Stimulated activated CD4-positive, alpha-beta T cell treated with anti-CD3 and anti-CD28 coated beads, TNF-alpha, amount 100 ng/mL, for 4 hours (primary cell): ENCODE data around the gene SGSH.
"Not testable (repeated sequence)": the region's sequence is repeated elsewhere in the genome, so short reads cannot be mapped to it uniquely, and the experiment has no call there.

ENCODE experiments used
- DNase-seq, 3 experiments: peaks; one replicate each; pipeline ENCODE4 v3.0.0-alpha.2; 2020; ENCODE audit warnings: low read depth in 3 of 3

SGSH gene

DNA sequence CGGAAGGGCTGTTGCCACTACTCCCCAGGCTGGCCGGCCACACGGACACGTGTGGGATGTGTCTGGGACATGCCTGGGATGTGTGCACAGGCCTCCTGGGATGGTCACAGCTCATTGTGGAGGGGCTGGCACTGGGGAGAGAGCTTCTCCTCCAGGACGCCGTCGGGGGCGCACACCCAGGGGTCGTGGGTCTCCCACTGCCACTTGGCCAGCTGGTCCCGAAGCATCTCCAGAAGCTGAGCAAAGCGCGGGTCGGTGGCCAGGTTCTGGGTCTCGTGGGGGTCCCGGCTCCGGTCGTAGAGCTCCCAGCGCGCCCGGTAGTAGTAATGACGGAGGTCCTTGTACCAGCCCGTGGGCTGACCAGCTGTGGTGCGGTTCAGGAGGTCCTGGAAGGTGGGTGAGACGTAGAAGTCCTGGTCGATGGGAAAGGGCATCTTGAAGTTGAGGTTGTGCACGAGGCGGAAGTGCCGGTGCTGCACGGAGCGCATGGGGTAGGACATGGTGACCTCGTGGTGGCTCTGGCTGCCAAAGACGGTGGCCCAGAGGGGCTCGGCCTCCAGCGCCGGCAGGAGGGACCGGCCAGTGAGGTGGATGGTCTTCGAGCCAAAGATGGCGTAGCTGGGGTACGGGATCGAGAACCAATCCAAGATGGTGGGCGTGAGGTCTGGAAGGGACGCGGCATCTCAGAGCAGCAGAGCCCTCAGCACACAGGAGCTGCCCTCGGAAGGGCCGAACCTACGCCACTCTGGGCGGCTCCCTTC, 9.6 kb downstream of the SGSH start:
- no peak for DNase-seq

DNA sequence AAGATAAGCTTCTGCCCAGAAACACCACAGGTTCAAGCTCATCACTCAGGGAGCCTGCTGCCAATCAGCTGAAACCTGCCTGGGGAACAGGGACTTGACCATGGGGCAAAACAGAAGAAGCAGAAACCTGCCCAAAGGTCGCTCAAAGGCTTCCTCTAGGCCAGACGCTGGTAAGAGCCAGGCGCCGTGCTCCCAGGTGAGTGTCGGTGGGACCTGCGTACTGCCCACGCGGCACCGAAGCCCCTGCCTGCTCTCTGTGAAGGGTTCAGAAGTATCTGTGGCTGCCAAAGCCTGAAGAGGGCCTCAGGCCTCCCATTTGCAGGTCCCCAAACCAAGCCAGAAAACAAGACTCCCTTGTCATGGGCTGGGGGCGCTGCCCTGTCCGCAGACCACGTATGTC, 10.4 kb downstream of the SGSH start:
- no peak for DNase-seq

DNA sequence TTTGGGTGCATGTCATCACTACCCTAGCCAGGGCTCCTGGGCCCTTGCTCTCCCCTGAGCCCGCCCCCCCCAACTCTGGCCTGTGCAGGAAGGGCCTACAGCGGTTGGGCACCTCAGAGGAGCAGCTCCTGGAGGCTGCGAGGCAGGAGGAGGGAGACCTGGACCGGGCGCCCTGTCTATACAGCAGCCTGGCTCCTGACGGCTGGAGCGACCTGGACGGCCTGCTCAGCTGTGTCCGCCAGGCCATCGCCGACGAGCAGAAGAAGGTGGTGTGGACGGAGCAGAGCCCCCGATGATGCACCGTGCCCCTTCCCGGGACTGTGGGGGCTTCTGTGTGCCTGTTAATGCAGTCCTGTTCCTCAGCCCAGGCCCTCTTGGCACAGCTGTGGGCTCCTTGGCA, 12.1 kb downstream of the SGSH start:
- DNase-seq, result no peak

DNA sequence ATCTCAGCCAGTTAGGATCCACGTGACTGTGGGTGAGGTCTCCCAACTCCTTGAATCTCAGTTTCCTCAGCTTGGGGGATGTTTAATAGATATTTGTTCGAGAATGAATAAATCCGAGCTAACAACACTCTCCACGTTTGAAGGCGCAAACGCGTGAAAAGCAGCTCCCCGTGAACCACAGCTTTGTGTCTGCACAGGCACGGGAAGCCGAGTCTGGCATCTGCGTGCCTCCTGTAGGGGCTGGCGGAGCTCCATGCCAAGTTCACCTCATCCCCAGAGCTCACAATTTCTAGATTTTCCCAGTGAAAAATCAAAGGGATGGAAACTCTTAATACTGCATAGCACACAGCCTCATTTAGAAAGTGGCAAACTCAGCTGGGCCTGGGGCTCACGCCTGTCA, 14.3 kb downstream of the SGSH start:
- DNase-seq, result no peak

DNA sequence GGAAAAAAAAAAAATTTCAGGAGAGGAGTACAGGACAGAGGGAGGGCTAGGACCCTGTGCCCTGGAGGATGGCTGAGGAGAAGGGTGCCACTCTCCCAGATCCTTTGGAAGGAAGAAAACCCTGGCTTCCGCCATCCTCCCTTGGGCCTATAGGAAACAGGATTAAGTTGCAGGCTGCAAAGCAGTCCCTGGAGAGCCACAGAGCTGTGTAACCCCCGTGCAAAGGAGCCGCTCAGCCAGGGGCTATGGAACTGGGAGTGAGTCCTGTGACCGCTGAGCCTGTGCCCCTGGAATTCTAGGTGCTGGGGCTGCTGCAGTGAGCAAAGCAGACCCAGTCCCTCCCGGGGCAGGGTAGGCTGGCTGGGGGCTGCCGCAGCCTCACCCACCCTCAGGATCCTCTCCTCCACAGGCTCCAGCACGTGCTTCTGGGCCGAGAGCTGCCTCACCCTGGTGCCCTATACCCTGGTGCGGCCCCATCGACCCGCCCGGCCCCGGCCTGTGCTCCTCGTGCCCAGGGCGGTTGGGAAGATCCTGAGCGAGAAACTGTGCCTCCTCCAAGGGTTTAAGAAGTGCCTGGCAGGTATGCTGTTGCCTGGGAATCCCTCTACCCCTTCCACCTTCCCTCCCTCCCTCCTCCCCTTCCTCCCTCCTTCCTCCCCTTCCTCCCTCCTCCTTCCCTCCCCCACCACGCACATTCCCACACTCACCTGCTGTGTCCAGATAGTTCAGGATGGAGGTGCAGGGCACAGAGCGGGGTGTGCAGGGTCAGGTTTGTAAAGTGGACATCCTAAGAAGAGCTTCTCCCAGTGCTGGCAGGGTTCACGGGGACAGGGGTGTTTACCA, 15.3 kb downstream of the SGSH start:
- no peak for DNase-seq

DNA sequence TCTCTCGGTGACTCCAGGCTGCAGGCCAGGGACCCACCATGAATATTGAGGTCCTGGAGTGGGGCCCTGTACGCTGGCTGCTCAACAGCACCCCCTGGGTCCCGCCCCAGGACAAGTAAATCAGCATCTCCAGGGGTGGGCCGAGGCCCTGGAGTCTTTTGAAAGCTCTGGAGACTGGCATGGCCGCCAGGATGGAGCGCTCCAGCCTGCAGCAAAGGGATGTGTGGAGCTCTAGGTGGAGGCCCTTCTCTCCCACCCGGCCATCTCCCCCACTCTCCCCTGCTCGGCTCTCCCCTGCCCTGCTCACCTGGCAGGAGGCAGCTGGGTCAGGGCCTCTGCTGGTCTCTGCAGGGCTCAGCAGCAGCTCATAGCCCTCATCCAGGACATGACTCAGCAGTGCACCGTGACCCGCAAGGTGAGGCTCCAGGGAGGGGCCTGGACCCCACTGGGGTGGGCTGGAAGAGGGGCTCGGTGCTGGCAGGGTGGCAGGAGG, 16.6 kb downstream of the SGSH start:
- DNase-seq, result no peak

DNA sequence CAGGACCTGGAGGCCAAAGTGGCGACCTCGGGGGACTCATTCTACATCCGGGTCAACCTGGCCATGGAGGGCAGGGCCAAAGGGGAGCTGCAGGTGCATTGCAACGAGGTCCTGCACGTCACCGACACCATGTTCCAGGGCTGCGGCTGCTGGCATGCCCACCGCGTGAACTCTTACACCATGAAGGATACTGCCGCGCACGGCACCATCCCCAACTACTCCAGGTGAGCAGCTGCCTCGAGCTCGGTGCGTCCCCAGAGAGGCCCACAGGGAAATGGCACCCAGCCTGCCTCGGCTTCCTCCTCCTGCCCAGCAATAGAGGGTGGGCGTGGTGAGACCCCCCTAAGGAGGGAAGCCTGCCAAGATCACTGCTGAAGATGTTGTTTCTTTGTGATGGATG, 17.9 kb downstream of the SGSH start:
- no peak for DNase-seq

DNA sequence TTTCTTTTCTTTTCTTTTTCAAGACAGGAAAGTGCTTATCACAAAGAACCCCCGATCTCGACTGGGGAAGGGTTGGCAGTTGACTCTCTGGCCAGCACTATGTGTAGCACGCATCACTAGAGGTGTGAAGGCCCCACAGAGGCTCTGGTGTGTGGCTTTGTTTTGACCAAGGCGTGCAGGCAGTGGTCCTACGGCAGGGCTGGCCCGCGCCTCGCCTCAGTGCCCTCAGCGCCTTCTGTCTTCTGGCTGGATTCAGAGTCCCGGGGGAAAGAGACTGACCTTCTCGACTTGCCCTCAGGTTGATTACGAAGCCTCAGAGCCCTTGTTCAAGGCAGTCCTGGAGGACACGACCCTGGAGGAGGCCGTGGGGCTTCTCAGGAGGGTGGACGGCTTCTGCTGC, 18.7 kb downstream of the SGSH start:
- DNase-seq, result no peak

DNA sequence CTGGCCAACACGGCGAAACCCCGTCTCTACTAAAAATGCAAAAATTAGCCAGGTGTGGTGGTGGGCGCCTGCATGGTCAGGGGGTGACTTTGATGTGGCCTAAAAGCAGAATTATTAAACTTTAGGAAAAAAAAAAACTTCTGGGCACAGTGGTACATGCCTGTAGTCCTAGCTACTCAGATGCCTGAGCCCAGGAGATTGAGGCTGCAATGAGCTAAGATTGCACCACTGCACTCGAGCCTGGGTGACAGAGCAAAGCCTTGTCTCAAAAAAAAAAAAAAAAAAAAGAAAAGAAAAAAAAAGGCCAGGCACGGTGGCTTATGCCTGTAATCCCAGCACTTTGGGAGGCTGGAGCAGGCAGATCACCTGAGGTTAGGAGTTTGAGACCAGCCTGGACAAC, 20.8 kb downstream of the SGSH start:
- DNase-seq, result not testable (repeated sequence)

DNA sequence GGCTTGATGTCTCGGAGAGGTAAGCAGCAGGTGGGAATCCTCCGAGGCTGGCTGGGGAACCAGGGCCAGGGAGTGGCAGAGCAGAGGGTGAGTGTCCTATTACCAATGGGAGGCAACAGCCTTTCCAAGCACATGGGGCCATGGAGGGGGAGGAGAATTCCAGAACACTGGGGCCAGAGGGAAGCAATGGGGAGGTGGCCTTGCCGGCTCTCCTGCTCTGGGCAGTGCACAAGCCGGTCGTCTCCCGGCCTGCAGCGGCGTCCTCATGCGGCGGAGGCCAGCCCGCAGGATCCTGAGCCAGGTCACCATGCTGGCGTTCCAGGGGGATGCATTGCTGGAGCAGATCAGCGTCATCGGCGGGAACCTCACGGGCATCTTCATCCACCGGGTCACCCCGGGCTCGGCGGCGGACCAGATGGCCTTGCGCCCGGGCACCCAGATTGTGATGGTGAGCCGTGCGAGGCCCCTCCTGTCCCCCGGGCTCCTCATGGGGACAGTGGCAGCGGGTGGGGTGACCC, 21.9 kb downstream of the SGSH start:
- DNase-seq, result no peak

DNA sequence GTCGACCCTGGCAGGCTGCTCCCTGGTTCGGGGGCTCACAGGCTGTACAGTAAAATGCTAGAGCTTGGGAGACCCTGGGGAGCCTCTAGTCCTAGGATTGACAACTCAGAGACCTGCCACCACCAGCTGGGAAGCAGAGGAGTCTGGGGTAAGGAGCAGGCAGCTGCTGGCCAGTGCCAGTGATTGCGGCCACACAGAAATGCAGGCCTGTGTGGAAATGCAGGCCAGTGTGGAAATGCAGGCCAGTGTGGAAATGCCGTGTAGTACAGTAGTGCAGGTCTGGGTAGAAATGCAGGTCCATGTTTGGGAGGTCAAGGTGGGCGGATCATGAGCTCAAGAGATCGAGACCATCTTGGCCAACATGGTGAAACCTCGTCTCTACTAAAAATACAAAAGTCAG, 23.5 kb downstream of the SGSH start:
- DNase-seq, result no peak

DNA sequence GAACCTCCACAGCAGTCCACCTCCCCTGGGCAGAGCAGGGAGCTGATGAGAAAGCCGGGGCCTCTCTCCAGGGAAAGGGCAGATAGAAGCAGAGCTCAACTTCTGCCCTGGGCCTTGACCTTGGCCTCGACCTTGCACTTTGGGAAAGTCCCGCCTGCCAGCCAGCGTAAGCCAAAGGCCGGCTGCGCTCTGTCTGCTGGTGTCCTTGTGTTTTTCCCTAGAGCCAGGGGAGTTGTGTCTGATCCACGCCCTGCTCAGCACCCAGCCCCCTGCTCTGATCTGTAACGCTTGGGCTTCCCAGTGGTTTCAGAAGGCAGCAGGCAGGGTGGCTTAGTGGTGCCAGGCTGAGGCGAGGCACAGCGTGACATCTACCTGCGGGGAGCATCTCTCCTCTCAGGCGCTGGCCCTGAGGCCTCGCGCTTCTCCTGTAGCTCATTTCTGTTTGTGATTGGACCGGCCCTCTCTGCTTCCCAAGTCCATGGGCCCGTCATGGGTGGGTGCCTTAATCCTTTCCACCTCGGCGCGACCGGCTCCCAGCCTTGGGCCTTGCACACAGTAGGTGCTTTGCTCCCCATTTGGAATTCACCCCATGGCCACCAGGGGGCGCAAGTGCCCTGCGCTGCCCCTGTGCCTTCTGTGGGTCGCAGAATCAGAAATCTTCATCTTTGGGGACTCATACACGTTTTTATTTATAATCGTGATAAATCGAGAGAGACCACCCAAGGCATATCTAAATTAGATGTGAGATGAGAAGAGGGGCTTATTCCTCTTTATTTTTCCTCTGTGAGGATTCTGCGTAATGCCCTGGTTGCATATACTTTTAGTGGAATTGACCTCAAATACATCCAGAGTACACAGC, 24.2 kb downstream of the SGSH start:
- peak; percentile 18 to 35 (median 31) for DNase-seq

DNA sequence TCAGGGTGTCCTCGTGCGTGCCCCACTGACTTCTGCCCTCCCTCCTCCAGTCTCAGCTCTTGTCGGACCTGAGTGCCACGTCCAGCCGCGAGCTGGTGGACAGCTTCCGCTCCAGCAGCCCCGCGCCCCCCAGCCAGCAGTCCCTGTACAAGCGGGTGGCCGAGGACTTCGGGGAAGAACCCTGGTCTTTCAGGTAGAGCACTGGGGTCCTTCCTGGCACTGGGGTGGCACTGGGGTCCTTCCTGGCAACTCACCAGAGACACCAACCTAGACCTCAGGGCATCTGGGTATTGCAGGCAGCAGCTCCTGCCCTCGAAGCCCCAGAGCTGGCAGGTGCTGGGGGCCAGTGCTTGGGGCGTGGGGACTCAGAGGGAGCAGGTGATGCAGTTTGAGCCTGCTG, 25.0 kb downstream of the SGSH start:
- no peak for DNase-seq

DNA sequence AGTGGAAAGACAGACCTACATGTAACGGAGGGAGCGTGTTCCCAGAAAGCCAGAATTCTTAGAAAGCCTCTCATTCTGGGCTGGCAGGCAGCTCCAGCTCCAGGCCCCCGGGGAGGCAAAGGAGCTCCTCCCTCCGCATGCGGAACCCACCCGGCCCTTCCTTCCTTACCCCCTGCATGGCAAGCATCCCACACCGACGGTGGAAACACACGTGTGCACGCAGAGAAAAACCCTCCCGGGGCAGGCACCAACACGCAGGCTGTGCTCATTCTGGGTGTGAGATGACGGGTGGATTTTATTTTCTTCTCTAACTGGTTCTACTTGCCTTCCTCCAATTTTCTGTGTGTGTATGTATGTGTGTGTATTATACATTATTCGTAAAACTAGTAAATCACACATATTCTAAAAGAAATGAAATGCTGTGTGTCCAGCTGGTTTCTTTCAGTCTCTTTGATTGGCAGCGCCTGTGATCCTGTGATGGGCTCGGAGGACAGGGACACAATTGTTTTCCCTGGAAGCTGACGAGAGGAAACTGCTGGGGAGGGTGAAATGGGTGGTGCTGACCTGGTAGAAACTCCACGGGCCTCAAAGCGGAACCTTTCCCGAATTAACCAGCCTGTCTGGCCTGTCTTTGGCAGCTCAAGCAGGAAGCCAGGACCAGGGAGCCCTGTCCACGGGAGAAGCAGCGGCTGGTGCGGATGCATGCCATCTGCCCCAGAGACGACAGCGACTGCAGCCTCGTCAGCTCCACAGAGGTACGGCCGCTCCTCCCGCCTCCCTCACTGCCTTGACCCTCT, 28.1 kb downstream of the SGSH start:
- no peak for DNase-seq

DNA sequence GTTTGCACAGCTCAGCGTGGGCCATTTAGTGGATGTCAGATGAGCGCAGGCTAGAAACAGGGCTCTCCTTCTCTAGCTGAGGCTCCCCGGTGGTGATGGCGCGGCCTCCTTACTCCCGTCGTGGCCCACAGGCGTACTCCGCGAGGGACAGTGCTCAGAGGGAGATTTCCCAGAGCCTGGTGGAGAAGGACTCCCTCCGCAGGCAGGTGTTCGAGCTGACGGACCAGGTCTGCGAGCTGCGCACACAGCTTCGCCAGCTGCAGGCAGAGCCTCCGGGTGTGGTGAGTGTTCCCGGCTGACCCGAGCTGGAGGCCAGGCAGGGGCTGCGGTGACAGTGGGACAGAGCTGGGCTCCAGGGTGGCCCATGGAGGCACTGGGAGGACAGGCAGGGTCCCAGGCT, 28.9 kb downstream of the SGSH start:
- DNase-seq, result no peak

DNA sequence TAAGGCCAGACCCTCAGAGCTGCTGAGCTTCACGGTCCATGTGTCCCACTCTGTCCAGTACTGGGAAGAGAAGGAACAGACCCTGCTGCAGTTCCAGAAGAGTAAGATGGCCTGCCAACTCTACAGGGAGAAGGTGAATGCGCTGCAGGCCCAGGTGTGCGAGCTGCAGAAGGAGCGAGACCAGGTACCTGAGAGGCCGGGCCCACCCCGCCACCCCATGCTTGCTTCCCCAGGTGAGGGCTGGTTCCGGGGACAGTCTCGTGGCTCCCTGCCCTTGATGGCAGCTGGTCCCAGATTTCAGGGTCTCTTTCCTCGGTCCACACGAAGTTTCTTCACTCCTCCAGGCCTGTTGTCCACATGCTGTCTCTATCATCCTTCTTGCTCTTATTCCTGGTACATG, 29.4 kb downstream of the SGSH start:
- DNase-seq, result no peak

DNA sequence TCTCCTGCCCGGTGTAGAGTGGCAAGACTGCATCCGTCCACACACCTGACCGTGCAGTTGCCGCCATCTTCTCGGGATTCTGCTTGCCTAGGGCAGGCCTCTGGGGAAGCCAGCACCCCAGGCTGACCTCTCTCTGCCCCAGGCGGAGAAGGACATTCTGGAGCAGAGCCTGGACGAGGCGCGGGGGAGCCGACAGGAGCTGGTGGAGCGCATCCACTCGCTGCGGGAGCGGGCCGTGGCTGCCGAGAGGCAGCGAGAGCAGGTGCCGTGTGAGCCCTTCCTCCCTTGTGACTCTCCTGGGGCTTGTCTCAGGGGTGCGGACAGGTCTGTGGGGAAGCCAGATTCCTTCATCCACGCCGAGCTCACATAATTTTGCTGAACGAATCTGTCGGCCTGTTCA, 30.5 kb downstream of the SGSH start:
- no peak for DNase-seq

DNA sequence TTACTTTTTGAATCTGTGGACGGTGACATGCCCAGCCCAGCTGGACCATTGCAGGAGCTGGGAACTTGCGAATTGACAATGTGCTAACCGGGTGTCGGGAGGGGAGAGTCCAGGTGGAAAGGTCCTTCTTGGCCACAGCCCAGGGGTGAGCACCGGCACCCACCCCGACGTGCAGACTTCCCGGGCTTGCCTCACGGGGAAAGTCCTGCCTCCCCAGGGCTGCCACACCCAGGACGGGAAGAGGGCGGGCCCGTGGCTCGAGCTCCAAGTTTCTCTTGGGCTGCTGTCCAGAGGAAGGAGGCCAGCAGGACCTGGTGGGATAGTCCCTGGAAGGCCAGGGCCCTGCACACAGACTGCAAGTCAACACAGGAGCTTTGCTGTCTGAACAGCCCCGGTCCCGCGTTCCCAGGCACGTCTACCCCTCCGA, 32.6 kb downstream of the SGSH start:
- DNase-seq, result no peak

DNA sequence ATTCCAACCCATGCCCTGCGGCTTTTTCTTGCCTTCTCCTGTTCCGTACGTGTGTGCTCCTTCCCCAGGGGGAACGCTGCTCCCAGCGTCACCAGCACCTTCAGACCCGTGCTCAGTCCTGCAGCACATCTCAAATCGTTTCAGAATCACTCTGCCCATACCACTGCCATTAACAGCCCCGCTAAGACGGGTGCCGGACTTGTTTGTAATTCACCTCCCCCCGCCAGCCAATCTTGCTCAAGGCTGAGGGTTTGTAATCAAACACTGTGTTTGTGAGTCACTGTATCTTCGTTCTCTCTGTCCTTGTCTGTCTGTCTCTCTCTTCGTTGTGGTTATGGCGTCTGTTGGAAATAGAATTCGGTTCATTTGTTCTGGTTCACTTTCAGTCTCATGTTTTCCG, 33.0 kb downstream of the SGSH start:
- DNase-seq, result no peak

DNA sequence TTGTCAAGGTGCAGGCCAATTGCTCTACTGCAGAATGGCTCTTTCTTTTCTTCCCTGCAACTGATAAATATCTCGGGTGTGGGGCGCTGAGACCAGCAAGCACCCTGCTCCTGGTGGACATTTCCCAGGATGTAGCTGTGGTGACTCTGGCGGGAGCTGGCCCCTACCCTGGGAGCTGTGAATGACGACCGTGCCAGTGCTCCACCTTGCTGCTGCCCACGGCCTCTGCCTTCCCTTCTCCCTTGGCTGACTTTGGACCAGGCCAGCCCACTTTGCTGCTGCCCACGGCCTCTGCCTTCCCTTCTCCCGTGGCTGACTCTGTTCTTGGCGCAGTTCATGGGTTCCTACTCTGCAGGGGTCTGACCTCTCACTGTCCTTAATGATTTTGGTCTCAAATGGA, 34.2 kb downstream of the SGSH start:
- no peak for DNase-seq

DNA sequence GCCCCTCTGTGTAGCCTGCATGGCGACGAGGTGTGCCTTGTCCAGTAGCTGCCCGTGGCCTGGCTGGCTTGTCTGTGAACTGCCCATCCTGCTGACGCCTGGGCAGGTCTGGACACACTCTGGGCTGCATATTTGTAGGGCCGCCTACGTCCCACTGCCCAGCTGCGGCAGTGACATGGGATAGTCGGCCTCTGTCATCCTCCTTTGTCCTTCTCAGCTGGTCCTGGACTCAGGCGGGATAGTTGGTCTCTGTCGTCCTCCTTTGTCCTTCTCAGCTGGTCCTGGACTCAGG, 35.8 kb downstream of the SGSH start:
- no peak for DNase-seq
